ENCODE measurements around the gene GNB5. TPM values are rescaled to one million over a fixed set of nuclear protein-coding genes. Genes with fewer than 3 reads are reported as not detected.

The GNB5 gene
- total and polyA plus RNA-seq, 2 experiments from 2014 or later = 21.3 to 21.6 TPM

- Histone ChIP-seq H3K4me2 (no peak overlapping the region), H4K20me1 (ENCODE audit: insufficient read depth, poor library complexity, severe bottlenecking) (no peaks in the 10 kb centered on the region), H3K9me3 (ENCODE audit: low read depth) (no peaks in the 10 kb centered on the region), H3K27me3 (no peaks in the 10 kb centered on the region), H2AFZ (no peak overlapping the region), H3K4me1 (ENCODE audit: insufficient read depth) (no peaks in the 10 kb centered on the region), H3K9me2 (replicated peaks; ENCODE audit: insufficient read depth) (no peaks in the 10 kb centered on the region), H3K27ac (no peak overlapping the region), H3K36me3 (replicated peaks; ENCODE audit: insufficient read depth, low read depth) (no peaks in the 10 kb centered on the region), H3K79me2 (no peaks in the 10 kb centered on the region), H3K4me3 (no peak overlapping the region)
- TF ChIP-seq, protein P1, sequence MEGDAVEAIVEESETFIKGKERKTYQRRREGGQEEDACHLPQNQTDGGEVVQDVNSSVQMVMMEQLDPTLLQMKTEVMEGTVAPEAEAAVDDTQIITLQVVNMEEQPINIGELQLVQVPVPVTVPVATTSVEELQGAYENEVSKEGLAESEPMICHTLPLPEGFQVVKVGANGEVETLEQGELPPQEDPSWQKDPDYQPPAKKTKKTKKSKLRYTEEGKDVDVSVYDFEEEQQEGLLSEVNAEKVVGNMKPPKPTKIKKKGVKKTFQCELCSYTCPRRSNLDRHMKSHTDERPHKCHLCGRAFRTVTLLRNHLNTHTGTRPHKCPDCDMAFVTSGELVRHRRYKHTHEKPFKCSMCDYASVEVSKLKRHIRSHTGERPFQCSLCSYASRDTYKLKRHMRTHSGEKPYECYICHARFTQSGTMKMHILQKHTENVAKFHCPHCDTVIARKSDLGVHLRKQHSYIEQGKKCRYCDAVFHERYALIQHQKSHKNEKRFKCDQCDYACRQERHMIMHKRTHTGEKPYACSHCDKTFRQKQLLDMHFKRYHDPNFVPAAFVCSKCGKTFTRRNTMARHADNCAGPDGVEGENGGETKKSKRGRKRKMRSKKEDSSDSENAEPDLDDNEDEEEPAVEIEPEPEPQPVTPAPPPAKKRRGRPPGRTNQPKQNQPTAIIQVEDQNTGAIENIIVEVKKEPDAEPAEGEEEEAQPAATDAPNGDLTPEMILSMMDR (IDR thresholded peaks at IDR 0.05; ENCODE audit: poor library complexity) = no peak
- TF ChIP-seq EZH2phosphoT487 (IDR thresholded peaks at IDR 0.05; ENCODE audit: low read depth, severe bottlenecking, unreplicated experiment) (no peak), EZH2 (IDR thresholded peaks at IDR 0.05; ENCODE audit: borderline replicate concordance) (no peak)
- 81% methylated on average over 7 of the region's 7 CpGs for WGBS (ENCODE audit: low lambda C conversion rate, missing lambda C conversion rate)
- no peak for DNase-seq (ENCODE audit: low spot score)
Measured at GRCh38 chr15:52220937-52221660, 29.9 kb upstream of the GNB5 start.

- H3K4me2 ChIP-seq = no peak overlapping the region
- H3K27ac ChIP-seq = no peak overlapping the region
- H3K27me3 ChIP-seq = no peaks in the 10 kb centered on the region
- H4K20me1 ChIP-seq (ENCODE audit: insufficient read depth, poor library complexity, severe bottlenecking) = no peaks in the 10 kb centered on the region
- no peak overlapping the region for H2AFZ ChIP-seq
- 89% methylated on average over 6 of the region's 6 CpGs for WGBS (ENCODE audit: low lambda C conversion rate, missing lambda C conversion rate)
- DNase-seq (ENCODE audit: low spot score) = no peak
- H3K9me3 ChIP-seq (ENCODE audit: low read depth) = no peaks in the 10 kb centered on the region
- H3K79me2 ChIP-seq = no peaks in the 10 kb centered on the region
- no peak overlapping the region for H3K4me3 ChIP-seq
- no peak for TF ChIP-seq EZH2 (IDR thresholded peaks at IDR 0.05; ENCODE audit: borderline replicate concordance)
- TF ChIP-seq, protein P1 (IDR thresholded peaks at IDR 0.05; ENCODE audit: poor library complexity) = no peak
- no peak for TF ChIP-seq EZH2phosphoT487 (IDR thresholded peaks at IDR 0.05; ENCODE audit: low read depth, severe bottlenecking, unreplicated experiment)
- no peaks in the 10 kb centered on the region for H3K4me1 ChIP-seq (ENCODE audit: insufficient read depth)
- H3K9me2 ChIP-seq (replicated peaks; ENCODE audit: insufficient read depth) = no peaks in the 10 kb centered on the region
- H3K36me3 ChIP-seq (replicated peaks; ENCODE audit: insufficient read depth, low read depth) = no peaks in the 10 kb centered on the region
Measured at GRCh38 chr15:52220251-52220650, 29.1 kb upstream of the GNB5 start.

- Histone ChIP-seq H3K9me2 (replicated peaks; ENCODE audit: insufficient read depth) (no peaks in the 10 kb centered on the region), H3K4me1 (ENCODE audit: insufficient read depth) (no peaks in the 10 kb centered on the region), H3K79me2 (no peaks in the 10 kb centered on the region), H3K4me2 (no peak overlapping the region), H3K36me3 (replicated peaks; ENCODE audit: insufficient read depth, low read depth) (no peaks in the 10 kb centered on the region), H4K20me1 (ENCODE audit: insufficient read depth, poor library complexity, severe bottlenecking) (no peaks in the 10 kb centered on the region), H3K9me3 (ENCODE audit: low read depth) (no peaks in the 10 kb centered on the region), H3K27me3 (no peaks in the 10 kb centered on the region), H3K4me3 (no peak overlapping the region), H2AFZ (no peak overlapping the region), H3K27ac (no peak overlapping the region)
- 97% methylated on average over 4 of the region's 4 CpGs for WGBS (ENCODE audit: low lambda C conversion rate, missing lambda C conversion rate)
- no peak for TF ChIP-seq EZH2phosphoT487 (IDR thresholded peaks at IDR 0.05; ENCODE audit: low read depth, severe bottlenecking, unreplicated experiment)
- TF ChIP-seq, protein P1 (IDR thresholded peaks at IDR 0.05; ENCODE audit: poor library complexity) = no peak
- no peak for TF ChIP-seq EZH2 (IDR thresholded peaks at IDR 0.05; ENCODE audit: borderline replicate concordance)
- no peak for DNase-seq (ENCODE audit: low spot score)
Measured at GRCh38 chr15:52218816-52219215, 27.6 kb upstream of the GNB5 start.

Measured in hepatocyte (in vitro differentiated cells).